ENCODE data around the gene DNAJC17. TPM values are rescaled to one million over a fixed set of nuclear protein-coding genes. Genes with fewer than 3 reads are reported as not detected.
A peak's percentile ranks its signal among the peaks of the same experiment; 100 is the strongest.

The DNAJC17 gene
- total and polyA plus RNA-seq, 4 experiments from 2014 or later = 24.3 to 43.9 (median 36.0) TPM

DNA sequence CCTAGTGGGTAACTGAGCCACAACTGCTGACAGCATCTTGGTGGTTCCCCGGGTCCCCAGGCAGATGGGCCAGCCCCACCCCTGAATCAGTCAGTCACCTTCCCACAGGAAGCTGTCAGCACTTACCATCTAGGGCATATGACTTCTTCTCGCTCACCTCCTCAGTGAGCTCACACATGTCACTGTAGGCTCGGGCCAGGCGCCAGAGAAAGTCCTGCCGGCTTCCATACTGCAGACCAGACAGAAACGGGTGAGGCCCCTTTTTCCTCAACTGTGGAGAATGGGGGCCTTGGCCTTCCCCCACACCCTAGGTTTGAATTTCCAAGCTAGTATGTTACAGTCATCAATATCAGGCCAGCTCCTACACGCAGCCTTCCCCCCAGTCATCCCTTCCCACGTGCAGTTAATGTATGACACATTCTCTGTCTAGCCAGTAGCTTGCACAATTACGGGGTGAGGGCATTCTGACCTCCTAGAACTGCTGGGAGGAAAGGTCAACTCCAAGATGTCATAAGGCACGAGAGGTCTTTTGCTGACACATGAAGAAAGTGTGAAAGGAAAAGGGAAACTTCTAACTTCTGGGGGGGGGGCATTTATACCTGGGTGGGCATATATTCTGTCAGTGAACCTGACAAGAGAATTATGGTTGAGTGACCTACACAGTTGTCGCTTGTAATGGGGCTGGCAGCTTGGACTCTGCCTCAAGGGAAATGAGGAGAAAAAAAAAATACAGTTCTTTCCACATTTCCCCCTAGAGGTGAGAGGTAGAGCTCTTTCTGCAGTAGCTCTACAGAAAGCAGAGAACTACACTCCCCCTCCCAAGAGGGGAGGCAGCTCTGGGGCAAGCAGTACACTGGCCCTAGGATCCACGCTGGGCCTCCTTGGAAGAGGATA, 63.1 kb downstream of the DNAJC17 start:
- Histone ChIP-seq H3K4me1 (ENCODE audit: insufficient read depth, low read length) (peaks cover 26% of the 10 kb centered on the region), H3K4me3 (ENCODE audit: low read length in 2 of 2) (peak overlapping the region in 1 of 2 donors; percentile 6), H3K9me3 (ENCODE audit: control insufficient read depth in 1 of 2, low read length in 2 of 2) (no peaks in the 10 kb centered on the region), H3K27ac (ENCODE audit: low read depth, low read length) (peak overlapping the region; percentile 71), H3K27me3 (ENCODE audit: insufficient read depth, low read length) (no peaks in the 10 kb centered on the region), H3K36me3 (ENCODE audit: insufficient read depth, low read length) (peaks cover 15% of the 10 kb centered on the region)
- peak overlapping the region; percentile 96 to 99 (median 97) for H3K27ac Mint-ChIP-seq
- peak; percentile 64 to 90 (median 73) for DNase-seq
- ChIA-PET CTCF (ENCODE audit: partially characterized antibody) (interaction anchor here (1.0 to 2.0 kb wide), 13 partner anchors 9 to 154 kb away, joined by 3 to 8 read pairs (median 3); partner anchors contain the start of gene RAD51), POLR2A (ENCODE audit: partially characterized antibody) (interaction anchor here (1.2 to 3.1 kb wide), 4 partner anchors 9 to 49 kb away, joined by 3 to 24 read pairs (median 8); partner anchors contain the start of genes GCHFR and RAD51)
- peaks cover 10 to 20% (median 16%) of the 10 kb centered on the region in 4 donors for H3K4me1 Mint-ChIP-seq
- peaks cover 0 to 2% (median 0%) of the 10 kb centered on the region in 8 donors for H3K9me3 Mint-ChIP-seq
- H3K4me3 Mint-ChIP-seq = peak overlapping the region; percentile 51 to 83 (median 68)
- peaks cover 10 to 53% of the 10 kb centered on the region in 2 donors for H3K36me3 Mint-ChIP-seq
- intact Hi-C loops (cut with micrococcal nuclease) = loop anchor here (1.0 kb wide), 1 partner anchor 11 kb away; the partner anchor contains the start of gene RMDN3
- no peaks in the 10 kb centered on the region for H3K27me3 Mint-ChIP-seq

- Histone ChIP-seq H3K36me3 (ENCODE audit: insufficient read depth, low read length) (peaks cover 20% of the 10 kb centered on the region), H3K4me1 (ENCODE audit: insufficient read depth, low read length) (peaks cover 26% of the 10 kb centered on the region), H3K9me3 (ENCODE audit: control insufficient read depth in 1 of 2, low read length in 2 of 2) (no peaks in the 10 kb centered on the region), H3K4me3 (ENCODE audit: low read length in 2 of 2) (no peak overlapping the region), H3K27ac (ENCODE audit: low read depth, low read length) (peak overlapping the region; percentile 71), H3K27me3 (ENCODE audit: insufficient read depth, low read length) (no peaks in the 10 kb centered on the region)
- H3K27me3 Mint-ChIP-seq = no peaks in the 10 kb centered on the region
- CTCF ChIA-PET (ENCODE audit: partially characterized antibody) = interaction anchor here (0.7 to 2.0 kb wide), 12 partner anchors 9 to 326 kb away, joined by 3 to 8 read pairs (median 4); partner anchors contain the start of gene RAD51
- intact Hi-C loops (cut with micrococcal nuclease) = no loop called here
- peak overlapping the region in 7 of 8 donors; percentile 51 to 83 (median 71) for H3K4me3 Mint-ChIP-seq
- POLR2A ChIA-PET (ENCODE audit: partially characterized antibody) = interaction anchor here (1.2 to 3.1 kb wide), 4 partner anchors 9 to 48 kb away, joined by 3 to 24 read pairs (median 8); partner anchors contain the start of genes GCHFR and RAD51
- H3K9me3 Mint-ChIP-seq = peaks cover 0 to 2% (median 0%) of the 10 kb centered on the region in 8 donors
- peaks cover 10 to 20% (median 16%) of the 10 kb centered on the region in 4 donors for H3K4me1 Mint-ChIP-seq
- peak in 1 of 5 donors; percentile 49 for DNase-seq
- peaks cover 10 to 57% of the 10 kb centered on the region in 2 donors for H3K36me3 Mint-ChIP-seq
- H3K27ac Mint-ChIP-seq = peak overlapping the region; percentile 96 to 99 (median 97)
These were observed 63.8 kb downstream of the DNAJC17 start for GRCh38 chr15:40743485-40743901.

DNA sequence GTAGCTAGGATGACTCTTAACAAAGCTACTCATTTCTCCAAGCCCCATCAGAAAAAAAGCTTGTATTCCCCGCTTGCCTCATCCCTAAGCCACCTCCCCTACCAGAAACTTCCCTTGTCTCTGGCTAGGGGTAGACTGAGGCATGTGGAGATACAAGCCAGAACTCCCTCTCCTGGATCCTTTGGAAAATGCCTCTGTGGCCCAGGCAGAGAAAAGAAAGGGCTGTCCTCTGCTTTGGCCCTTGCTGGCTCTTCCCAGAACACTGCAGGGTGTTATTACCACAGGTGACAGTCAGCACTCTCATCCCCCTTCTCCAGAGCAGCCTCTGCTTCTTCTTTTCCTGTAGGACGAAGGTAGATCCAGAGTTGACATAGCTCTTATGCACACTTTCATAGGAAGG, 67.4 kb downstream of the DNAJC17 start:
- H3K36me3 ChIP-seq (ENCODE audit: insufficient read depth, low read length) = peaks cover 44% of the 10 kb centered on the region
- intact Hi-C loops (cut with micrococcal nuclease) = no loop called here
- H3K4me1 ChIP-seq (ENCODE audit: insufficient read depth, low read length) = peaks cover 20% of the 10 kb centered on the region
- H3K27me3 ChIP-seq (ENCODE audit: insufficient read depth, low read length) = no peaks in the 10 kb centered on the region
- H3K27ac Mint-ChIP-seq = peak overlapping the region in 1 of 7 donors; percentile 37
- peaks cover 24 to 66% of the 10 kb centered on the region in 2 donors for H3K36me3 Mint-ChIP-seq
- CTCF ChIA-PET (ENCODE audit: partially characterized antibody) = interaction anchor here (0.6 to 1.7 kb wide), 5 partner anchors 10 to 339 kb away, joined by 3 to 6 read pairs (median 3); partner anchors contain the start of gene RAD51
- H3K4me3 ChIP-seq (ENCODE audit: low read length in 2 of 2) = no peak overlapping the region
- peaks cover 0 to 2% (median 0%) of the 10 kb centered on the region in 8 donors for H3K9me3 Mint-ChIP-seq
- H3K27me3 Mint-ChIP-seq = no peaks in the 10 kb centered on the region
- H3K4me1 Mint-ChIP-seq = peaks cover 8 to 18% (median 13%) of the 10 kb centered on the region in 4 donors
- POLR2A ChIA-PET (ENCODE audit: partially characterized antibody) = interaction anchor here (2.2 kb wide), 1 partner anchor 45 kb away, joined by 6 read pairs; the partner anchor contains the start of gene RAD51
- no peak for DNase-seq
- H3K27ac ChIP-seq (ENCODE audit: low read depth, low read length) = no peak overlapping the region
- no peaks in the 10 kb centered on the region for H3K9me3 ChIP-seq (ENCODE audit: control insufficient read depth in 1 of 2, low read length in 2 of 2)
- H3K4me3 Mint-ChIP-seq = no peak overlapping the region

GRCh38 chr15:40739047-40739446, 68.2 kb downstream of the DNAJC17 start:
- intact Hi-C loops (cut with micrococcal nuclease) = no loop called here
- H3K27me3 ChIP-seq (ENCODE audit: insufficient read depth, low read length) = no peaks in the 10 kb centered on the region
- peak overlapping the region in 2 of 7 donors; percentile 23 to 36 for H3K27ac Mint-ChIP-seq
- no peak overlapping the region for H3K4me3 Mint-ChIP-seq
- peaks cover 44% of the 10 kb centered on the region for H3K36me3 ChIP-seq (ENCODE audit: insufficient read depth, low read length)
- CTCF ChIA-PET (ENCODE audit: partially characterized antibody) = interaction anchor here (1.2 to 1.7 kb wide), 3 partner anchors 11 to 44 kb away, joined by 3 to 6 read pairs (median 4); partner anchors contain the start of gene RAD51
- POLR2A ChIA-PET (ENCODE audit: partially characterized antibody) = interaction anchor here (2.2 kb wide), 1 partner anchor 44 kb away, joined by 6 read pairs; the partner anchor contains the start of gene RAD51
- H3K9me3 Mint-ChIP-seq = peaks cover 0 to 1% (median 0%) of the 10 kb centered on the region in 8 donors
- H3K9me3 ChIP-seq (ENCODE audit: control insufficient read depth in 1 of 2, low read length in 2 of 2) = no peaks in the 10 kb centered on the region
- H3K27me3 Mint-ChIP-seq = no peaks in the 10 kb centered on the region
- H3K4me1 ChIP-seq (ENCODE audit: insufficient read depth, low read length) = peaks cover 12% of the 10 kb centered on the region
- H3K4me1 Mint-ChIP-seq = peaks cover 6 to 12% (median 7%) of the 10 kb centered on the region in 4 donors
- peaks cover 22 to 65% of the 10 kb centered on the region in 2 donors for H3K36me3 Mint-ChIP-seq
- no peak overlapping the region for H3K4me3 ChIP-seq (ENCODE audit: low read length in 2 of 2)
- DNase-seq = no peak
- no peak overlapping the region for H3K27ac ChIP-seq (ENCODE audit: low read depth, low read length)

DNA sequence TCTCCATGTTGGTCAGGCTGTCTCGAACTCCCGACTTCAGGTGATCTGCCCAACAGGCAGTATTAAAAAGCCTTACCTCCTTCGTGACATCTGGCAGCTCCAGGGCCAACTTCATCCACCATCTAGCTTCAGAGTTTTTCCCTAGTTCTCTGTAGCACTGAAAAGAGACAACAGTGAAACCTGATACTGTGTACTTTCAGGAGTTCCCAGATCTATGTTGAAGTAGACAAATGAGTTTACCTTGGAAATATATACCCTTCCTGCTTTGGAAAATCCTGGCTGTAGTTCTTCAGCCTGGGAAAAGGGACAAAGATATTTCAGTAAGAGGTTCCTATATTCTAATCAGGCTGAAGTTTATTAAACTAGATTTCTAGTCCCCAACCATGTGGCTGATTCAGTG, 70.2 kb downstream of the DNAJC17 start:
- no peaks in the 10 kb centered on the region for H3K4me1 ChIP-seq (ENCODE audit: insufficient read depth, low read length)
- H3K27ac ChIP-seq (ENCODE audit: low read depth, low read length) = no peak overlapping the region
- DNase-seq = no peak
- H3K4me3 ChIP-seq (ENCODE audit: low read length in 2 of 2) = no peak overlapping the region
- no peaks in the 10 kb centered on the region for H3K9me3 Mint-ChIP-seq
- intact Hi-C loops (cut with micrococcal nuclease) = no loop called here
- H3K27me3 ChIP-seq (ENCODE audit: insufficient read depth, low read length) = no peaks in the 10 kb centered on the region
- peaks cover 19 to 53% of the 10 kb centered on the region in 2 donors for H3K36me3 Mint-ChIP-seq
- no peaks in the 10 kb centered on the region for H3K27me3 Mint-ChIP-seq
- H3K9me3 ChIP-seq (ENCODE audit: control insufficient read depth in 1 of 2, low read length in 2 of 2) = no peaks in the 10 kb centered on the region
- H3K4me1 Mint-ChIP-seq = no peaks in the 10 kb centered on the region
- CTCF ChIA-PET (ENCODE audit: partially characterized antibody) = no interaction called here
- peaks cover 44% of the 10 kb centered on the region for H3K36me3 ChIP-seq (ENCODE audit: insufficient read depth, low read length)
- POLR2A ChIA-PET (ENCODE audit: partially characterized antibody) = no interaction called here
- peak overlapping the region in 1 of 7 donors; percentile 64 for H3K27ac Mint-ChIP-seq
- H3K4me3 Mint-ChIP-seq = no peak overlapping the region

DNA sequence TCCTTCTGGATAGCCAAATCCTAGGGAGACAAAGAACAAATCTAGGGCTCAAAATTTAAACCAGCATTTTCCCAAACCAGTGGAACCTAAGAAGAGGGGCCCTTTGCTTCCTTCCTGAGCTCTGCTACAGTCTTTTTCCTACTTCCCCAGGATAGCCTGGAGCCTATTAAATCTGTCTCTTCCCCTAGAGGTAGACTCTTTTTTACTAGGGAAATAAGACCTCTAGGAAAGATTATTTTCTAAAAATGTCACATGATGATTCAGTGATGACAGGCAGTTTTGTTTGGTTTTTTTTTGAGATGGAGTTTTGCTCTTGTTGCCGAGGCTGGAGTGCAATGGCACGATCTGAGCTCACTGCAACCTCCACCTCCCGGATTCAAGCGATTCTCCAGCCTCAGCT, 70.7 kb downstream of the DNAJC17 start:
- Histone ChIP-seq H3K27ac (ENCODE audit: low read depth, low read length) (no peak overlapping the region), H3K4me3 (ENCODE audit: low read length in 2 of 2) (no peak overlapping the region), H3K4me1 (ENCODE audit: insufficient read depth, low read length) (no peaks in the 10 kb centered on the region), H3K36me3 (ENCODE audit: insufficient read depth, low read length) (peaks cover 44% of the 10 kb centered on the region), H3K27me3 (ENCODE audit: insufficient read depth, low read length) (no peaks in the 10 kb centered on the region), H3K9me3 (ENCODE audit: control insufficient read depth in 1 of 2, low read length in 2 of 2) (no peaks in the 10 kb centered on the region)
- Mint-ChIP-seq H3K4me1 (no peaks in the 10 kb centered on the region), H3K27ac (no peak overlapping the region), H3K27me3 (no peaks in the 10 kb centered on the region), H3K36me3 (peaks cover 19 to 54% of the 10 kb centered on the region in 2 donors), H3K9me3 (no peaks in the 10 kb centered on the region), H3K4me3 (no peak overlapping the region)
- ChIA-PET CTCF (ENCODE audit: partially characterized antibody) (no interaction called here), POLR2A (ENCODE audit: partially characterized antibody) (no interaction called here)
- intact Hi-C loops (cut with micrococcal nuclease) = no loop called here
- no peak for DNase-seq
